H1 (cell line): ENCODE data around the gene FLVCR1.
"Not testable (repeated sequence)": the region's sequence is repeated elsewhere in the genome, so short reads cannot be mapped to it uniquely, and the experiment has no call there.

Source experiments
- CTCF ChIP-seq, 3 experiments: IDR thresholded peaks; 1 replicate in 2 of 3; 2 replicates in 1 of 3; pipeline versions ENCODE4 v1.5.1 to v1.6.1; 2011; ENCODE audit warnings: low read length in 3 of 3, mild to moderate bottlenecking in 3 of 3, inconsistent platforms in 2 of 3, low read depth in 1 of 3, moderate library complexity in 1 of 3; ENCODE audit not compliant: insufficient read depth in 1 of 3; ENCODE audit errors: control extremely low read depth in 1 of 3
- SIRT6 ChIP-seq: IDR thresholded peaks from one replicate; pipeline ENCODE4 v1.7.1; 2012; ENCODE audit warnings: low read length, inconsistent platforms

- not testable (repeated sequence) for TF ChIP-seq CTCF (IDR thresholded peaks at IDR 0.05; ENCODE audit: control extremely low read depth in 1 of 3, insufficient read depth in 1 of 3, low read depth in 1 of 3, low read length in 3 of 3); SIRT6
Measured at GRCh38 chr1:212863345-212863744, 5.3 kb downstream of the FLVCR1 start.
